LNCAP (cell line): ENCODE measurements around the gene HTR4.

Source experiments
- CTCF ChIP-seq: fragments of 450-650 bp; IDR thresholded peaks from 2 replicates; pipeline ENCODE4 v1.5.1; 2017; ENCODE audit warnings: mild to moderate bottlenecking

HTR4 gene

GRCh38 chr5:148523139-148523538 is 131.2 kb downstream of the HTR4 start:
- TF ChIP-seq CTCF = no peak

GRCh38 chr5:148515460-148515859 is 138.9 kb downstream of the HTR4 start:
- TF ChIP-seq CTCF = no peak

GRCh38 chr5:148514344-148514743 is 140.0 kb downstream of the HTR4 start:
- TF ChIP-seq CTCF = no peak

GRCh38 chr5:148512498-148512897 is 141.8 kb downstream of the HTR4 start:
- no peak for TF ChIP-seq CTCF

GRCh38 chr5:148511810-148512347 is 142.4 kb downstream of the HTR4 start:
- TF ChIP-seq CTCF = no peak

GRCh38 chr5:148509893-148510292 is 144.4 kb downstream of the HTR4 start:
- TF ChIP-seq CTCF = no peak

- TF ChIP-seq CTCF = no peak
These were observed 146.7 kb downstream of the HTR4 start for GRCh38 chr5:148507648-148508047.

GRCh38 chr5:148499452-148499851 is 154.9 kb downstream of the HTR4 start:
- no peak for TF ChIP-seq CTCF
